Activated CD4-positive, alpha-beta T cell treated with anti-CD3 and anti-CD28 coated beads, Interleukin-2, amount 10 ng/mL, durations not matched to agents 24 days and 14 days (primary cell): ENCODE data around the gene SAMD3. TPM values are rescaled to one million over a fixed set of nuclear protein-coding genes. Genes with fewer than 3 reads are reported as not detected.
"Not testable (repeated sequence)": the region's sequence is repeated elsewhere in the genome, so short reads cannot be mapped to it uniquely, and the experiment has no call there.

Experiments
- DNase-seq: peaks from one replicate; pipeline ENCODE4 v3.0.0; 2022
- H3K27ac Mint-ChIP-seq: one replicate; pipeline ENCODE4 v1.8.0; 2022; ENCODE audit warnings: mild to moderate bottlenecking, mixed read lengths
- H3K27me3 Mint-ChIP-seq: one replicate; pipeline ENCODE4 v1.8.0; 2022; ENCODE audit warnings: mixed read lengths
- H3K36me3 Mint-ChIP-seq: one replicate; pipeline ENCODE4 v1.8.0; 2022; ENCODE audit warnings: low read depth, mild to moderate bottlenecking, mixed read lengths
- H3K4me1 Mint-ChIP-seq: one replicate; pipeline ENCODE4 v1.8.0; 2021; ENCODE audit warnings: mixed read lengths
- H3K4me3 Mint-ChIP-seq: one replicate; pipeline ENCODE4 v1.8.0; 2022; ENCODE audit warnings: mild to moderate bottlenecking, moderate library complexity, mixed read lengths
- H3K9me3 Mint-ChIP-seq: one replicate; pipeline ENCODE4 v1.8.0; 2021; ENCODE audit warnings: mixed read lengths
- intact Hi-C: fragments of 100-400 bp; cut with micrococcal nuclease; formaldehyde crosslinking; loops from one replicate; pipeline ENCODE4 v1.15.1; 2023
- total RNA-seq: library from RNA; stranded (reverse); gene quantifications from 2 replicates; pipeline ENCODE4 v1.2.3, GENCODE V29; 2022

SAMD3 gene
- total RNA-seq, 1 donor from 2014 or later: 2.5 TPM

DNA sequence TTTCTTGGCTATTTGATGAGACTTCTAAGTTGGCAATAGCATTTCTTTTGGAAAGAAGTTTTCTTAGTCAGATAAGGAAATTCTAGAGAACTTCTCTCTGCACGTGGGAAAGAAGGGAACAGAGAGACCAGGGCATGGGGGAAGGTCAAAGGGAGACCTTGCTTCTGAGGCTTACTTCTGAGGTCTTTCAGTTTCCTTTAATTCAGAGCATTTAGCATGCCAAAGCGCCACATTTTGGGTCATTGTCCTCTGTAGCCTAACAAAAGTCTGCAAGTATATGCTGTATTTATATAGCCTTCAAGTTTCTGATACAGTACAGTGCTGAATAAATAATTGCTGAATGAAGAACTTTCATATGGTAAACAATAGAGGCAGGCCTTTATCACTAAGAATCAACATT lies 95.6 kb downstream of the SAMD3 start:
- no peak overlapping the region for H3K4me3 Mint-ChIP-seq
- H3K9me3 Mint-ChIP-seq: peaks cover 8% of the 10 kb centered on the region
- DNase-seq: no peak
- intact Hi-C loops: no loop called here
- H3K4me1 Mint-ChIP-seq: peaks cover 34% of the 10 kb centered on the region
- H3K27me3 Mint-ChIP-seq: no peaks in the 10 kb centered on the region
- peaks cover 25% of the 10 kb centered on the region for H3K36me3 Mint-ChIP-seq
- no peak overlapping the region for H3K27ac Mint-ChIP-seq

DNA sequence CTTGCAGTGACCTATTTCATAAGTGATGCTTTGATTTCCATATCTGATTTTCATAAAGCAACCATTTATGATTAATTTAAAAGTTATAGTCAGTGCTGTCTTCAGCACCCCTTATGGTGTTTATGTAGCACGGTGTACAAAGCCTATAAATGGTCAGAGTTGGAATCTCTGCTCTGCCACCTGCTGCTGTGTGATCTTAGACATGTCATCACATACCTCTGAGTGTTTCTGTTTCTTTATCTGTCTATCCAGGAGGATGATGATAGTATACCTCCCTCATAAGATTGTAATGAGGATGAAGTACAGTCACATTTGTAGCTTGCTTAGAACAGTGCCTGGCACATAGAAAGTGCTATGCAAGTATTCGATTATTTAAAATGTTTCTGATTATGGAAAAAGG lies 100.5 kb downstream of the SAMD3 start:
- Mint-ChIP-seq H3K36me3 (peaks cover 18% of the 10 kb centered on the region), H3K27me3 (no peaks in the 10 kb centered on the region), H3K27ac (no peak overlapping the region), H3K4me3 (no peak overlapping the region), H3K4me1 (peaks cover 10% of the 10 kb centered on the region), H3K9me3 (peaks cover 8% of the 10 kb centered on the region)
- no peak for DNase-seq
- intact Hi-C loops: no loop called here

DNA sequence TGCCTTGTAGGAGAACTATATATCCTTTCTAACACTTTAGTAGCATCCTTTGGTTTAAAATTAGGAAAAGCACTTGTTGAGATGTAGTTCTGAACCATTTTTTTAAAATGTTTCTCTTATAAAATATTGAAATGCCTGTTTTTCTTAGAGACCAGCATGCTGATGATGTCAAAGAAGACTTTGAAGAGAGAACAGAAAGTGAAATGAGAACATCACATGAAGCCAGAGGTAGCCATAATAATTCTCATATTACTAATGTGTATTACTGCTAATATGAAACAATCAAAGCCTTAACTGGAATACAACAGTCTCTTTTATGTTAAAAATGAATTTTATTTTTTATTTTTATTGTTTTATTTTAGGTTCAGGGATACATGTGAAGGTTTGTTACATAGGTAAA lies 102.0 kb downstream of the SAMD3 start:
- Mint-ChIP-seq H3K27ac (no peak overlapping the region), H3K36me3 (peaks cover 16% of the 10 kb centered on the region), H3K9me3 (peaks cover 9% of the 10 kb centered on the region), H3K4me1 (peaks cover 4% of the 10 kb centered on the region), H3K27me3 (no peaks in the 10 kb centered on the region), H3K4me3 (no peak overlapping the region)
- intact Hi-C loops: no loop called here
- no peak for DNase-seq

DNA sequence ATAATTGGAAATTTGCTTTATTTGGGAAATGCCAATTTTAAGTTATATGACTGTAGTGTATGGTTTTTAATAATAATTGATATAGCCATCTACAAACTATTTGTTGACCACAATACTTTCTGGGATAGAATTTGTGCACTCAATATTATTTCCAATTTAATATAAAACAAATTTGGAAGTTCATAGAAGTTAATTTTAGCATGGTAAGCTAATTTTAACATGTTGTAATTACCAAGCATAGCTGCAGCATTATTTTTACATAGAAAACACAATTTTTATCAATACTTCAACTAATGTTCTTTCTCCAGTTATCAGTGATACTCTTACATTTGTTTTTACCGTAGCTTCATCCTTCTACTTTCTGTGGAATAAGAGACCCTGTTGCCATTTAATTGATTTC lies 103.5 kb downstream of the SAMD3 start:
- Mint-ChIP-seq H3K36me3 (peaks cover 10% of the 10 kb centered on the region), H3K27me3 (no peaks in the 10 kb centered on the region), H3K4me3 (no peak overlapping the region)

DNA sequence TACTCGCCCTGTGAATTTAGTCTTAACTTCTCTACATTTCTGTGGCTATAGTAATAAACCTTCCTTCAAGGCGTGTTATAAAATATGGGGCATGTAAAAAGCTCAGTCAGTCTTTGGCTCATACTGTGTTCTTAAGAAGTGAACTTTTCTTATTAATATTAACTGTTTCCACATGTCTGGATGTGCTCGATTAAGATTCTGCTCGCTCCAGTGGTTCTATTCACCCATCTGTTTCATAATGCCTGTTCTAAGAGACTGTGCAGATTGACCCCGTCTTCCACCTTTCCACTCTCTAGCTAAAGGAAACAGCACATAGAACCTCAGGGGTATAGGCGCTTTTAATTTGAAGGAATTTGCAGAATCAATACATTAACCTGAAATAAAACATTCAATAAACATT lies 104.5 kb downstream of the SAMD3 start:
- intact Hi-C loops: no loop called here
- H3K4me3 Mint-ChIP-seq: no peak overlapping the region
- no peak for DNase-seq
- H3K9me3 Mint-ChIP-seq: peaks cover 5% of the 10 kb centered on the region
- peaks cover 4% of the 10 kb centered on the region for H3K4me1 Mint-ChIP-seq
- H3K27ac Mint-ChIP-seq: no peak overlapping the region
- H3K27me3 Mint-ChIP-seq: no peaks in the 10 kb centered on the region
- peaks cover 9% of the 10 kb centered on the region for H3K36me3 Mint-ChIP-seq

More for the DNA sequence above, 103.5 kb downstream of the SAMD3 start:
- Mint-ChIP-seq H3K27ac (no peak overlapping the region), H3K4me1 (peaks cover 4% of the 10 kb centered on the region), H3K9me3 (peaks cover 5% of the 10 kb centered on the region)
- intact Hi-C loops: no loop called here
- no peak for DNase-seq

DNA sequence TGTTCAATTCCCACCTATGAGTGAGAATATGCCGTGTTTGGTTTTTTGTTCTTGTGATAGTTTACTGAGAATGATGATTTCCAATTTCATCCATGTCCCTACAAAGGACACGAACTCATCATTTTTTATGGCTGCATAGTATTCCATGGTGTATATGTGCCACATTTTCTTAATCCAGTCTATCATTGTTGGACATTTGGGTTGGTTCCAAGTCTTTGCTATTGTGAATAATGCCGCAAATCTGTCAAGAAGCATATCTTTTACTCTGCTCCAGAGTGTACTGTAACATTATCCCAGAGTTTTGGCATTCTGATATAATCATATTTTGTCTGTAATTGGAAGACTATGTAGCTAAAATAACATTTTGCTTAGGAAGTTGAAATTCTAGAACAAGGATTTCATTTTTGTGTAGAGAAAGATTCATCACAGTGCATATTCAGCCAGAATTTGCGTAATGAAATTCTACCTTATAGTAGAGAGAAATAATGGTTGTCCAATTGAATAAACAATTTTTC lies 105.5 kb downstream of the SAMD3 start:
- H3K9me3 Mint-ChIP-seq, H3K27ac Mint-ChIP-seq, H3K27me3 Mint-ChIP-seq, H3K36me3 Mint-ChIP-seq, intact Hi-C loops, H3K4me3 Mint-ChIP-seq, H3K4me1 Mint-ChIP-seq, DNase-seq: not testable (repeated sequence)

DNA sequence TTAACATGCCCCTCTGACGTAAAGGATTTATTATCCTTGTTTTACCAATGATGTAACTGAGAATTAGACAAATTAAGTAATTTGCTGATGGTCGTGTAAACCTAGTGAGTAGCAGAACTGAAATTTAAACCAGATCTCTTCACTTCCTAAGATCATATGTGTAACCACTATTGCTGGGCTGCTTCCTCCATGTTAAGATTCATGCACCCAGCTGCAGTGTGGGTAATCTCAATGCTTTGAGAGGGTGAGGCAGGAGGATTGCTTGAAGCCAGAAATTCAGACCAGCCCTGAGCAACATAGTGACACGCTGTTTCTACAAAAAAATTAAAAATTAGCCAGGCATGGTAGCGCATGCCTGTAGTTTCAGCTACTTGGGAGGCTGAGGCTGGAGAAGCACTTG lies 106.5 kb downstream of the SAMD3 start:
- Mint-ChIP-seq H3K4me3 (no peak overlapping the region), H3K9me3 (peaks cover 5% of the 10 kb centered on the region)

DNA sequence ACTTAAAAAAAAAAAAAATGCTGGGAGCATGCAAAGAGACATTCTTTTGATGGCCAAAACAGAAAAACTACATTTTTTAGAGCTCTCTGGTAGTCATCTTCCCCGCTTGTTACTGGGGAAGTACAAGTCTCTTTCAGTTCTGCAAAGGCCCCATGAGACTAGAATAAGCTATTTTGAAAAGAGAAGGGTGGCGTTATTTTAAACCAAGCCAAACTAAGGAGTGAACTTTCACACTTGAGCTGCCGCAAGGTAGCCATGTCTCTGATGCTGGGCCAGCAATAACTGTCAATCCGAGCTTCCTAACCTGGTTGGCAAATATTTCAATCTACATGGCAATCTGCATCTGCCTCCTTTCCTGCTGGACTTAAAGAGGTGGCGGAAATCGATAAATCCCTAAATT lies 107.7 kb downstream of the SAMD3 start:
- Mint-ChIP-seq H3K4me3 (no peak overlapping the region), H3K27ac (no peak overlapping the region), H3K4me1 (no peaks in the 10 kb centered on the region), H3K9me3 (peaks cover 9% of the 10 kb centered on the region), H3K36me3 (peaks cover 14% of the 10 kb centered on the region), H3K27me3 (no peaks in the 10 kb centered on the region)
- DNase-seq: no peak
- intact Hi-C loops: no loop called here

More for the DNA sequence above, 106.5 kb downstream of the SAMD3 start:
- intact Hi-C loops: no loop called here
- Mint-ChIP-seq H3K36me3 (peaks cover 12% of the 10 kb centered on the region), H3K27me3 (no peaks in the 10 kb centered on the region), H3K27ac (no peak overlapping the region), H3K4me1 (peaks cover 4% of the 10 kb centered on the region)
- DNase-seq: no peak

DNA sequence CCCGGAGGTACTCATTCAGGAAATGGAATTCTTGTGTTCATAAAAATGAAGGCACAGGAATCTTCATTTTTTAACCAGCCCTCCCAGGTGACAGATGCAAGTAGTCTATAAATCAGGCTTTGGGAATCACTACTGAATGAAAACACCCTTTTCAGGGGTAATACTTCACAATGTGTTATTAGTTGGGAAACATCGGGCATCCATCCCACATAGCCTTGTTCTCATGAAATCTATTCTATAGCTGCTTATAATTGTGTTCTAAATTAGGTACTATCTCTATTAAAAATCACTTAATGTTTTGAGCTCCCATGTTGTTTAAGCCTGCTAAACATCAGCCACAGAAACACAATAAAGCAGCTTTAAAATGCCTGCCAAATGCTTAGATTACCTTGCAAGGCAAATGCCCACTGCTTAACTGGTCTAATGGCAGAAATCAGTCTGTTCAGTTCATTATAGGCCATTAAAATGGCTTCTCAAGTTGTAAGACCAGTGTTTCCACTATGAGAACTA lies 109.5 kb downstream of the SAMD3 start:
- Mint-ChIP-seq H3K4me1 (no peaks in the 10 kb centered on the region), H3K27ac (no peak overlapping the region), H3K36me3 (peaks cover 22% of the 10 kb centered on the region), H3K9me3 (peaks cover 17% of the 10 kb centered on the region), H3K4me3 (no peak overlapping the region), H3K27me3 (no peaks in the 10 kb centered on the region)
- intact Hi-C loops: no loop called here
- no peak for DNase-seq

DNA sequence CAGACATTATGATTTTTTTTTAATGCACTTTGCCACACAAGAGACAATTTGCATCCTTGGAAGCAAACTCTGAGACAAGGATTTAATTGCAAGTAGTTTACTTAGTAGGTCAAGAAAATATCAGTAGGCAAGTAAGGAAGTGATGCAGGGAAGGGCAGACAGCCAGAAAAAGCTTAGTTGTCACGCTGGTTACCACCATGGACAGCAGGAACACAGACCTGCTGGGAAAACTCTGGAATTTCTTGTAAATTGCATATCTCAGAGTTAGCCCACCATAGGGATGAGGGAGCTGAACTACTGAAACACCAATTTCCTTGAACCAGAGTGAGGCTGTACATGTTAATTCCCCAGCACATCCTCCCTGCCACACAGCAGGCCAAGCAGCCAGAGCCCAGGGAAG lies 111.7 kb downstream of the SAMD3 start:
- intact Hi-C loops: no loop called here

DNA sequence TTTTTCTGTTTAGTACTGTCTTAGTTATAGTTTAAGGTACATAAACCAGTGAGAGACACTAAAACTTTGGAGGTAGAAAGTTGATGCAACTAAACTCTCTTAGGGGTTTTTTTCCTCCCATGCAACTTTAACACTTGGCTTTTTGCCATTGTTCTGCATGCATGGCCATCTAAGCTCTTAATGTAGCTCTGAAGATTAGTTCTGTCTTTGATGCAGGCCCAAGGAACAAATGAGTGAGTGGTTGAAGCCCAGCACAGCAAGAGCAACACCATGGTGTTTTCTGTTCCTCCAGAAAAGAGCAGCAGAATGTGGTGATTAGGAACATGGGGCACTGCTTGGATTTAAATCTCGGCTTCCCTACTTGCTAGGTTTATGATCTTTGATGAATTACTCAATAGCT lies 115.0 kb downstream of the SAMD3 start:
- no peaks in the 10 kb centered on the region for H3K4me1 Mint-ChIP-seq
- no peaks in the 10 kb centered on the region for H3K27me3 Mint-ChIP-seq
- intact Hi-C loops: no loop called here
- H3K9me3 Mint-ChIP-seq: peaks cover 12% of the 10 kb centered on the region
- peaks cover 30% of the 10 kb centered on the region for H3K36me3 Mint-ChIP-seq
- no peak for DNase-seq
- H3K4me3 Mint-ChIP-seq: no peak overlapping the region
- no peak overlapping the region for H3K27ac Mint-ChIP-seq

More for the DNA sequence above, 111.7 kb downstream of the SAMD3 start:
- no peak for DNase-seq
- peaks cover 27% of the 10 kb centered on the region for H3K36me3 Mint-ChIP-seq
- no peak overlapping the region for H3K27ac Mint-ChIP-seq
- H3K4me1 Mint-ChIP-seq: no peaks in the 10 kb centered on the region
- H3K9me3 Mint-ChIP-seq: peaks cover 12% of the 10 kb centered on the region
- H3K4me3 Mint-ChIP-seq: no peak overlapping the region
- H3K27me3 Mint-ChIP-seq: no peaks in the 10 kb centered on the region

DNA sequence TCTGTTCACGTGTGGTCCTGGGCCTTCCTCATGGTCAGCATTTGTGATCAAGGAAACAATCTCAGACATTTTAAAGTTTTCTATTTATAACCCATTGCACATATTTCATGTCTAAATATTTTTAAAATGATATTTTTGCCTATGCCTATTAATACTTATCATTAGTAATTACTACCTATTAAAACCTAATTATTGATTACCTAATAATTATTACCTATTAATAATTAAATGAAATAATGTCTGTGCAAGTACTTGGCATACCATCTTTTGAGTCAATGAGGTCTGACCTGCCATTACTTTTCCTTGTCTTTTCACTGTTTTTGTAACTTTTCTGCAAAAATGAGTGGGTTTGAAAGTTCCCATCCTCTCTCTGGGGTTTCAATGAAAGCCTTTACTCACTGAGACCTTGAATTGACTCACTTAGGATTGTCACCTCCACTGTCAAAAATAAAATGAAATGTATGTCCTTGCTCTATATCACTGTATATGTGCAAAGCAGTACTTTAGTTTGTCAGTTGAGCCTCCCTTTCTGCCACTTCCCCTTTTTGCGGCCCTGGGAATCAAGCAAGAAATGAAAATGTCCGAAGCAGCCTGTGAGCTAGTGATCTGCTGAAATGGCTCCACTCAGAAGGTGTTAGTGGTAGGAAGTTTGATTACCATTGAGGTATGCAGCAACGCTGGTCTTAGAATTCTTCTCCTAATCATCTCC lies 116.6 kb downstream of the SAMD3 start:
- H3K4me3 Mint-ChIP-seq: no peak overlapping the region
- DNase-seq: no peak
- no peaks in the 10 kb centered on the region for H3K4me1 Mint-ChIP-seq
- peaks cover 12% of the 10 kb centered on the region for H3K9me3 Mint-ChIP-seq
- no peaks in the 10 kb centered on the region for H3K27me3 Mint-ChIP-seq
- intact Hi-C loops: no loop called here
- H3K36me3 Mint-ChIP-seq: peaks cover 27% of the 10 kb centered on the region
- no peak overlapping the region for H3K27ac Mint-ChIP-seq

DNA sequence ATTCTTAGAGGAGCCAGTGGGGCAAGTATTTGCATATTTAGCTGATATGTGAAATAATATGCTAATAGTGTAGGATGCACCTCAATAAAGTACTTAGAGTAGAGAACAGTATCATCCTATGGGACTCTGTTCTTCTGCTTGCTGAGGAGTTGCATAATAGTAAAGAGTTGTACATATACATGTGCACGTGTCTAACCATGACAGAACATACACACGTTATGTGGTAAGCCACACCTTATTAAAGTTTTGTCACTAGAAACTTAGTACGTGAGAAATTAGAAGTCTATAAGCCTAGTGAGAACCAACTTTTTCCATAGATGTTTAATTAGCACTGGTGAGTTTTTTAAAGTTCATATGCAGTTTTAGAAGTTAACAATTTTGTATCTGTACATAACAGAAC lies 123.6 kb downstream of the SAMD3 start:
- H3K36me3 Mint-ChIP-seq: peaks cover 15% of the 10 kb centered on the region
- no peak for DNase-seq
- no peaks in the 10 kb centered on the region for H3K27me3 Mint-ChIP-seq
- H3K9me3 Mint-ChIP-seq: no peaks in the 10 kb centered on the region
- H3K4me3 Mint-ChIP-seq: no peak overlapping the region
- H3K4me1 Mint-ChIP-seq: peaks cover 8% of the 10 kb centered on the region
- intact Hi-C loops: no loop called here
- no peak overlapping the region for H3K27ac Mint-ChIP-seq

DNA sequence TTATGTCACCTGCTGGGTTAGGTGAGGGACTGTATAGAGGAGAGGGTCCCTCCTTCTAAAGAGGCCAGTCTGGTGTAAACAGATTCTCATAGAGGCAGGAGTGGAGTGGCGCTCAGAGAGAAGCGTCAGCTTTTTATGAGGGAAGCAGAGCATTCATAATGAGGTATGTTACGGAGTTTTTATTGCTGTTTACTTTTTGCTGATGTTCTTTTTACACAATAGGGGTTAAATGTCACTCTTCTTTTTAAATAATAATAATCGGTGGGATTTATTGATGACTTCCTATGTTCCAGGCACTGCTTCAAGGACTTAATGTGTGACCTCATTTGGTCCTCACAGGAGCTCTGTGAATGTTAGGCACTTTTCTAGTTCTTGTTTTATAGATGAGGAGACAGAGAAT lies 124.4 kb downstream of the SAMD3 start:
- H3K27ac Mint-ChIP-seq: no peak overlapping the region
- DNase-seq: no peak
- H3K9me3 Mint-ChIP-seq: no peaks in the 10 kb centered on the region
- intact Hi-C loops: no loop called here
- H3K4me1 Mint-ChIP-seq: peaks cover 8% of the 10 kb centered on the region
- no peak overlapping the region for H3K4me3 Mint-ChIP-seq
- no peaks in the 10 kb centered on the region for H3K27me3 Mint-ChIP-seq
- H3K36me3 Mint-ChIP-seq: peaks cover 17% of the 10 kb centered on the region
